Suprapubic skin (tissue), 4 donors: ENCODE measurements around the gene IGFBP3.

Experiments
- EP300 ChIP-seq: sonication (generic); formaldehyde crosslinking; IDR thresholded peaks from one replicate; pipeline ENCODE4 v1.6.1; 2017; ENCODE audit warnings: antibody characterized with exemption
- POLR2AphosphoS5 ChIP-seq, 3 donors: sonication (generic); formaldehyde crosslinking; IDR thresholded peaks; one replicate each; pipeline ENCODE4 v1.6.1; 2017; ENCODE audit warnings: antibody characterized with exemption in 3 of 3

DNA sequence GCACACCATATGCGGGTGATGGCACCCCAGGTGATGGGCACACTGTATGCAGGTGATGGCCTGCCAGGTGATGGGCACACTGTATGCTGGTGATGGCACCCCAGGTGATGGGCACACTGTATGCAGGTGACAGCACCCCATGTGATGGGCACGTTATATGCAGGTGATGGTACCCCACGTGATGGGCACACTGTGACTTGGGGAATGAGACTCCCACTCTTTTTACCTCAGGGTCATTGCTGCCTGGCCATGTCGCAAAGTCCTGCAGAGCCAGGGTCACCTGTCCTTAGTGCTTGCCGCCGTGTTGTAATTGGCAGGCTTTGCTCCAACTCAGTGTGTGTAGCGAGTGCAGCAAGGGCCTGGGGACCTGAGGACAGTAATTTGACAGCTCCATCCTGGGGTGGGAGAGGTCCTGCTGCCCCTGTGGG is 40.6 kb downstream of the IGFBP3 start:
- TF ChIP-seq POLR2AphosphoS5 (IDR thresholded peaks at IDR 0.05) = no peak
- TF ChIP-seq EP300 = no peak
